Choroid plexus epithelial cell (primary cell): ENCODE measurements around the gene OR4K5.

Source experiments
- DNase-seq: peaks from one replicate; pipeline ENCODE4 v3.0.0-alpha.2; 2010; ENCODE audit warnings: low read depth
- H3K4me3 ChIP-seq: 2 replicates; pipeline ENCODE4 v1.5.1; 2011; ENCODE audit warnings: low read depth, mild to moderate bottlenecking, control low read depth, low read length, moderate library complexity
- CTCF ChIP-seq: conservative IDR thresholded peaks from 2 replicates; pipeline ENCODE4 v1.5.1; 2011; ENCODE audit warnings: low read depth, mild to moderate bottlenecking, control low read depth, inconsistent platforms, low read length, moderate library complexity

The OR4K5 gene

GRCh38 chr14:19902409-19902808, 18.0 kb upstream of the OR4K5 start:
- DNase-seq = no peak
- no peak for TF ChIP-seq CTCF
- no peak overlapping the region for H3K4me3 ChIP-seq

GRCh38 chr14:19906665-19907064, 13.7 kb upstream of the OR4K5 start:
- TF ChIP-seq CTCF = no peak
- DNase-seq = no peak
- H3K4me3 ChIP-seq = no peak overlapping the region

- no peak overlapping the region for H3K4me3 ChIP-seq
- DNase-seq = no peak
- no peak for TF ChIP-seq CTCF
Measured at GRCh38 chr14:19911114-19911513, 9.3 kb upstream of the OR4K5 start.

GRCh38 chr14:19917243-19917642, 3.2 kb upstream of the OR4K5 start:
- no peak for DNase-seq
- no peak for TF ChIP-seq CTCF
- H3K4me3 ChIP-seq = no peak overlapping the region

- H3K4me3 ChIP-seq = no peak overlapping the region
- no peak for TF ChIP-seq CTCF
- DNase-seq = no peak
Measured at GRCh38 chr14:19917955-19918518, 2.4 kb upstream of the OR4K5 start.

GRCh38 chr14:19918553-19919264, 1.7 kb upstream of the OR4K5 start:
- DNase-seq = no peak
- H3K4me3 ChIP-seq = no peak overlapping the region
- no peak for TF ChIP-seq CTCF

GRCh38 chr14:19930617-19931016, 10.2 kb downstream of the OR4K5 start, which contains the start of gene OR4K1:
Gene OR4K1, plus strand, starts transcription at chr14:19930917. Its CDS starts 4,750 bp downstream, at chr14:19935667.
- no peak for DNase-seq
- H3K4me3 ChIP-seq = no peak within 1 kb of the TSS
- TF ChIP-seq CTCF = no peak
